Activated naive CD4-positive, alpha-beta T cell treated with anti-CD3 and anti-CD28 coated beads, Interleukin-2, amount 10 ng/mL, durations not matched to agents 7 days and 5 days (primary cell): Measurements from ENCODE around the gene INPP5A.

Experiments used
- CTCF ChIA-PET: fragments of 350-600 bp; sonication (Branson Sonifier 250); formaldehyde crosslinking; loops from one replicate; lab custom pipeline; 2021; ENCODE audit warnings: antibody characterized with exemption; lab: Charles Lee
- DNase-seq: peaks from one replicate; pipeline ENCODE4 v3.0.0-alpha.2; 2020
- H3K27ac Mint-ChIP-seq: one replicate; pipeline ENCODE4 v1.8.0; 2021; ENCODE audit warnings: mild to moderate bottlenecking, moderate library complexity, mixed read lengths
- H3K27me3 Mint-ChIP-seq: one replicate; pipeline ENCODE4 v1.8.0; 2021; ENCODE audit warnings: mild to moderate bottlenecking, mixed read lengths
- H3K36me3 Mint-ChIP-seq: one replicate; pipeline ENCODE4 v1.8.0; 2021; ENCODE audit warnings: mixed read lengths
- H3K4me1 Mint-ChIP-seq: one replicate; pipeline ENCODE4 v1.8.0; 2021; ENCODE audit warnings: mixed read lengths
- H3K4me3 Mint-ChIP-seq: one replicate; pipeline ENCODE4 v1.8.0; 2021; ENCODE audit warnings: mild to moderate bottlenecking, moderate library complexity, mixed read lengths
- H3K9me3 Mint-ChIP-seq: one replicate; pipeline ENCODE4 v1.8.0; 2021; ENCODE audit warnings: mixed read lengths

The INPP5A gene

DNA sequence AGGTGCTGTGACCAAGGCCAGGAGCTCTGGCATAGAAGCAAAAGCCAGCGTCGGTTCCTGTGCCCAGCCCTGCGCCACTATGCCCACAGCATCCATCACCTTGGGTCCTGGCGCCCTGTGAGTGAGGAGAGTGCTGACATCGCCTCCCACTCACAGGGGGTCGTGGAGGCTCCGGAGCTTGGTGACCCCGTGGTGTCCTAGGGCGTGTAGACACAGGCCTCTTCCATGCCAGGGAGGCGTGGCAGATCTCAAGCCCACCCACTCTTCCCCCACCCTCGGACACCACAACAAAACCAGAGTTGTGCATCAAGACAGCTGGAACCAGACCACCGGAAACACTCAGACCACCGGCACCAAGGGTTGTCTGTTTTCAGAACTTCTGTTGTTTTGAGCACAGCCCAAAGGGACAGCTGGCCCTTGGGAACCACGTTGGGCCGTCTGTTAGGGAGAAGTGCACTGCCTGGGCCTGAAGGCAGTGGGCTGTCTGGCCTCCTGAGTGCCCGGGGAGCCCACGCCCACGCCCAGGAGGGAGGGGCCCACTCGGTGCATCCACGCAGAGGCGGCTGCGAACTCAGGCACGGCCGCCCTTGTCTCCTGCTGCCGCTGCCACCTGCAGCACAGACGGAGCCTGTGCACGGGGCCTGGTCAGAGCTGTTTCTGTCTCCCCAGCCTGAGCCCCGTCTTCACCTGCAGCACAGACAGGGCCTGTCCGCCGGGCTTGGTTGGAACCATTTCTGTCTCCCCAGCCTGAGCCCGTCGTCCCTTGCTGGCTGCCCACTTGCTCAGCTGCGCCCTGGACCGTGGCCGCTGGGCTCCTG is 106.3 kb downstream of the INPP5A start:
- H3K4me1 Mint-ChIP-seq, result no peaks in the 10 kb centered on the region
- CTCF ChIA-PET, result interaction anchor here (1.2 to 1.6 kb wide), 3 partner anchors 184 to 189 kb away, joined by 3 to 7 read pairs (median 4); no protein-coding TSS in a partner anchor

DNA sequence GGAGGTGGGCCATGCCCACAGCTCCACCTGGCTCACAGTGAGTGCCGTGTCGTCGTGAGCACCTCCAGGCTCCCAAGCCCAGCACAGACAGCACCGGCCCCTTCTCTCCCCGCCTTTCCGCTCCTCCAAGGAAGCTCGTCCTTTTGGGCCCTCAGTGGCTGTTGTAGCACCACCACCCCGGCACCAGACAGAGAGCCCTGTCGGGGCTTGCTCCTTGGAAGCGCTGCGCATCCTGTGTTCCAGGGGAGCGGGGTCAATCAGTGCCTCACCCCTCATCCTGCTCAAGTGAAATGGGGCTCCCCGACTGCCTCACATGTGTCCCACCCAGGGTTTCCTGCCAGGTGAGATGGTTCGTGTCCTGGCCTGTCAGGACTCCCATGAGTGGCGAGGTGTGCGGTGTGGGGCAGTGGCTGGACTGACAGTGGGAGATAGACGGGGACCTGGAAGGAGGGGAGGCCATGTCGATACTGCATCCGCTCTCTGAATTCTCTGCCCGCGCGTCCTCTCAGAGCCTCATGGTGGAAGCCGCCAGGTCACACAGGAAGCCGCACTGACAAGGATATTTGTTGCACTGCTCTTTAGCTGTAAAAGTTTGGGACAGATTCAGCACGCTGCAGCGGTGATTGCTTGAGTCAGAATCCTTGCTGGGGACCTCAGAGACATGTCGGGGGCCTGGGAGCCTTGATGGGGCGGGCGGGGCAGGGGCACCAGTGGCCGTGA is 107.1 kb downstream of the INPP5A start:
- Mint-ChIP-seq H3K27ac (no peak overlapping the region), H3K36me3 (no peaks in the 10 kb centered on the region), H3K4me1 (no peaks in the 10 kb centered on the region), H3K4me3 (no peak overlapping the region), H3K9me3 (no peaks in the 10 kb centered on the region), H3K27me3 (no peaks in the 10 kb centered on the region)
- no peak for DNase-seq
- CTCF ChIA-PET, result no interaction called here

More for the DNA sequence above, 106.3 kb downstream of the INPP5A start:
- no peak overlapping the region for H3K4me3 Mint-ChIP-seq
- H3K9me3 Mint-ChIP-seq, result no peaks in the 10 kb centered on the region
- H3K36me3 Mint-ChIP-seq, result no peaks in the 10 kb centered on the region
- H3K27ac Mint-ChIP-seq, result no peak overlapping the region
- H3K27me3 Mint-ChIP-seq, result no peaks in the 10 kb centered on the region
- no peak for DNase-seq

GRCh38 chr10:132645247-132645530 is 107.6 kb downstream of the INPP5A start:
- DNase-seq, result no peak
- H3K4me1 Mint-ChIP-seq, result no peaks in the 10 kb centered on the region
- no peaks in the 10 kb centered on the region for H3K27me3 Mint-ChIP-seq
- no peak overlapping the region for H3K4me3 Mint-ChIP-seq
- H3K36me3 Mint-ChIP-seq, result no peaks in the 10 kb centered on the region
- no peak overlapping the region for H3K27ac Mint-ChIP-seq
- CTCF ChIA-PET, result no interaction called here
- no peaks in the 10 kb centered on the region for H3K9me3 Mint-ChIP-seq

- CTCF ChIA-PET, result no interaction called here
- H3K36me3 Mint-ChIP-seq, result no peaks in the 10 kb centered on the region
- no peaks in the 10 kb centered on the region for H3K9me3 Mint-ChIP-seq
- H3K27me3 Mint-ChIP-seq, result no peaks in the 10 kb centered on the region
- H3K4me3 Mint-ChIP-seq, result no peak overlapping the region
- DNase-seq, result no peak
- H3K4me1 Mint-ChIP-seq, result no peaks in the 10 kb centered on the region
- H3K27ac Mint-ChIP-seq, result no peak overlapping the region
Measured at GRCh38 chr10:132645630-132646442, 108.2 kb downstream of the INPP5A start.

DNA sequence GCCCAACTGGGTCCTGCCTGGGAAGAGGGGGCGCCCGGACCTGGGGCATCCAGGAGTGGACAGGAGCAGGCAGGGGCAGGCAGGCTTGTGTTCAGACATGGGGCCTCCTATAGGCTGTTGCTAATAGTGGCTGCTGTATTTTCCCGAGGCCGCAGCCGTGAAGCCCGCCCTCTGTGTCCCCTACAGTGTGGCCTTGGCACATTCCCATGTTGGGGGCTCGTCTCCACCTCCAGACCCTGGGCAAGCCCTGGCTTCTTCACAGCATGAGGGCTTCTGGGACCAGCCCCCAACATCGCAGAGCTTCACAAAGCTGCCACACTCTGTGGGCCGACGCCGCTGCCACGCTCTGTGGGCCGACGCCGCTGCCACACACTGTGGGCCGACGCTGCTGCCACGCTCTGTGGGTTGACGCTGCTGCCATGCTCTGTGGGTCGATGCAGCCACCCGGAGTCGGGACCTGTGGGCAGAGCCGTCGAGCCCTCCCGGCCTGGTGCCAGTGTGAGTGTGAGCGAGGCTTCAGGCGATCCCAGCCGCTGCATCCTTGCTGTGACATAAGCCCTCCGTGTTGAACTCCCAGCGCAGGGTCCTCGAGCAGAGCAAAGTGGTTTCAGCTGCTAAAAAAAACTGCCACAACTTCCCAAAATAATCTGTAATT is 109.0 kb downstream of the INPP5A start:
- no peaks in the 10 kb centered on the region for H3K36me3 Mint-ChIP-seq
- no peak overlapping the region for H3K27ac Mint-ChIP-seq
- CTCF ChIA-PET, result interaction anchor here (0.7 kb wide), 1 partner anchor 187 kb away, joined by 3 read pairs; no protein-coding TSS in a partner anchor
- DNase-seq, result no peak
- no peaks in the 10 kb centered on the region for H3K4me1 Mint-ChIP-seq
- no peaks in the 10 kb centered on the region for H3K27me3 Mint-ChIP-seq
- H3K4me3 Mint-ChIP-seq, result no peak overlapping the region
- no peaks in the 10 kb centered on the region for H3K9me3 Mint-ChIP-seq

- CTCF ChIA-PET, result interaction anchor here (0.7 kb wide), 1 partner anchor 187 kb away, joined by 3 read pairs; no protein-coding TSS in a partner anchor
- Mint-ChIP-seq H3K27ac (no peak overlapping the region), H3K4me1 (no peaks in the 10 kb centered on the region), H3K9me3 (no peaks in the 10 kb centered on the region), H3K4me3 (no peak overlapping the region), H3K27me3 (no peaks in the 10 kb centered on the region), H3K36me3 (no peaks in the 10 kb centered on the region)
- no peak for DNase-seq
Measured at GRCh38 chr10:132647424-132647823, 109.8 kb downstream of the INPP5A start.

GRCh38 chr10:132648072-132648850 is 110.7 kb downstream of the INPP5A start:
- DNase-seq, result no peak
- Mint-ChIP-seq H3K27me3 (no peaks in the 10 kb centered on the region), H3K4me1 (no peaks in the 10 kb centered on the region), H3K9me3 (no peaks in the 10 kb centered on the region), H3K27ac (no peak overlapping the region), H3K4me3 (no peak overlapping the region), H3K36me3 (no peaks in the 10 kb centered on the region)
- CTCF ChIA-PET, result interaction anchor here (1.2 kb wide), 1 partner anchor 13 kb away, joined by 3 read pairs; no protein-coding TSS in a partner anchor

GRCh38 chr10:132648851-132649528 is 111.4 kb downstream of the INPP5A start:
- Mint-ChIP-seq H3K27ac (no peak overlapping the region), H3K9me3 (no peaks in the 10 kb centered on the region), H3K4me1 (no peaks in the 10 kb centered on the region), H3K27me3 (no peaks in the 10 kb centered on the region), H3K4me3 (no peak overlapping the region), H3K36me3 (no peaks in the 10 kb centered on the region)
- no peak for DNase-seq
- CTCF ChIA-PET, result interaction anchor here (1.2 kb wide), 1 partner anchor 14 kb away, joined by 3 read pairs; no protein-coding TSS in a partner anchor

DNA sequence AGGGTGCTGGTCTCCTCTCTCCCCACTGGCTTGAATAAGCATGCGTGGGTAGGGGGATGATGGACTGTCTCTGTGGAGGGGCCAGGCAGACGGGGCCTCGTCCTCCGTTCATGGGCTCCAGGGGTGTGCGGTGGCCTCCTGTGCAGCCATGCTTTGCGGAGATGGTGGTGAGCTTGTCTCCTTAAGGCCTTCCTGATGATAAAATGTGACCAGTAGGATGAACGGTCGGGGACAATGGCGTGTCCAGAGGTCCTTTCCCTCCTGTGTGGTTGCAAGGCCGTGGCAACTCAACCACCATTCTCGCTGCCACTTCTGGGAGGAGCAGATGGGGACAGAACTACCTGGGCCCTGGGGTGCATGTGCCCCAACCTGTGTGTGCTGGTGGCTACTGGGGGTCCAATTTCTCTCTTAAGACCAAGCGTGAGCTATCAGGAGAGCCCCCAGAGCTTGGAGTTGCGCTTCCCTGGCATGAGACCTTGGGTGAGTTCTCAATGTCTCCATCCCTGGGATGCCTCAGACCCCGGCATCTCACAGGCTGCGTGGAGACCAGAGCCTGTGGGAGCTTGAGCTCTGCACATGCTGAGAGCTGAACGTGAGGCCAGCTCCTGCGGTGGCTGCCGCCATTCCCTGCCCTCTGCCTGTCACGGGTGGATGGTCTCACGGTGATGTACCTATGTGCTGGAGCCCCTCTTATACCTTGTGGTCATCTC is 112.2 kb downstream of the INPP5A start:
- Mint-ChIP-seq H3K9me3 (no peaks in the 10 kb centered on the region), H3K27ac (no peak overlapping the region), H3K4me3 (no peak overlapping the region), H3K4me1 (no peaks in the 10 kb centered on the region), H3K27me3 (no peaks in the 10 kb centered on the region), H3K36me3 (no peaks in the 10 kb centered on the region)
- CTCF ChIA-PET, result no interaction called here
- no peak for DNase-seq

GRCh38 chr10:132650611-132651250 is 113.1 kb downstream of the INPP5A start:
- Mint-ChIP-seq H3K27ac (no peak overlapping the region), H3K9me3 (no peaks in the 10 kb centered on the region), H3K27me3 (no peaks in the 10 kb centered on the region), H3K4me1 (no peaks in the 10 kb centered on the region), H3K4me3 (no peak overlapping the region), H3K36me3 (no peaks in the 10 kb centered on the region)
- no peak for DNase-seq
- CTCF ChIA-PET, result no interaction called here

DNA sequence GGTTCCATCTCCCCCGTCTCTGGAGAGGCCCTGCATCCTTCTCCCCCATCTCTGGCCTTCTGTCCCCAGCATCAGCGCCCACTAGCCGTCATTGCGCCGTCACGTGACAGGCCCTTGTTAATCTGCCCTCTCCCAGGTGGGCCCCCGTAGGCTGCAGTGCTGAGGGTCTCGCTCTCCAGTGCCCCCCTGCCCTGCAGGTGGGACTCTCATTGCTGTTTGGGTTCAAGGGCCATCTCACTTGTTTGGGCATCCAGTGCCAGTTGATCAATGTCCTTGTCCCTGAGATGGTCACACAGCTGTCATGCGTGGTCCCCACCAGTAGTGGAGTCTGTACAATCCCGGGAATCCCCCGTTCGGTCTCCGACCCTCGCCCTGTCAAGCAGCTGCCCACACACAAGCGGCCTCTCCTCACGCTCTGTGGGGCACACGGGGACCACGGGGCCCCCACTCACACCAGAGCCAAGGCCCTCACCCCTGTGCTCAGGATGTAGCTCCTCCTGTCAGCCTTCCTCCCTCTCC is 114.0 kb downstream of the INPP5A start:
- Mint-ChIP-seq H3K27ac (no peak overlapping the region), H3K9me3 (no peaks in the 10 kb centered on the region), H3K4me3 (no peak overlapping the region), H3K27me3 (no peaks in the 10 kb centered on the region), H3K4me1 (no peaks in the 10 kb centered on the region), H3K36me3 (no peaks in the 10 kb centered on the region)
- DNase-seq, result no peak
- CTCF ChIA-PET, result no interaction called here

GRCh38 chr10:132652446-132652845 is 114.9 kb downstream of the INPP5A start:
- H3K27me3 Mint-ChIP-seq, result no peaks in the 10 kb centered on the region
- H3K9me3 Mint-ChIP-seq, result no peaks in the 10 kb centered on the region
- DNase-seq, result no peak
- no peak overlapping the region for H3K4me3 Mint-ChIP-seq
- no peak overlapping the region for H3K27ac Mint-ChIP-seq
- no peaks in the 10 kb centered on the region for H3K4me1 Mint-ChIP-seq
- H3K36me3 Mint-ChIP-seq, result no peaks in the 10 kb centered on the region
- CTCF ChIA-PET, result interaction anchor here (1.0 kb wide), 1 partner anchor 193 kb away, joined by 3 read pairs; no protein-coding TSS in a partner anchor
